HepG2 (cell line): Measurements from ENCODE around the gene SRC. TPM values are rescaled to one million over a fixed set of nuclear protein-coding genes. Genes with fewer than 3 reads are reported as not detected.

Experiments
- DNMT3B ChIP-seq: conservative IDR thresholded peaks from 2 replicates; pipeline ENCODE4 v1.6.1; 2016; ENCODE audit warnings: missing biosample characterization, control low read depth
- FOXA1 ChIP-seq, 2 experiments: fragments of 450-650 bp in 1 of 2; sonication (generic) in 1 of 2; formaldehyde crosslinking in 1 of 2; IDR thresholded peaks; 2 replicates each; pipeline versions ENCODE4 v1.4.0 to v1.6.1; 2016 to 2020; ENCODE audit warnings: missing genetic modification reagents in 1 of 2
- GABPA ChIP-seq, 2 experiments: IDR thresholded peaks; 2 replicates each; pipeline ENCODE4 v1.6.1; 2011 to 2016; ENCODE audit warnings: low read depth in 2 of 2, low read length in 1 of 2, missing biosample characterization in 1 of 2, missing genetic modification characterization in 1 of 2
- KDM4B ChIP-seq: sonication (generic); formaldehyde crosslinking; IDR thresholded peaks from 2 replicates; pipeline ENCODE4 v1.4.0; 2020; ENCODE audit warnings: missing genetic modification reagents
- MAFK ChIP-seq, 2 experiments: IDR thresholded peaks in 1 of 2; conservative IDR thresholded peaks in 1 of 2; 2 replicates each; pipeline ENCODE4 v1.6.1; 2011; ENCODE audit warnings: improper control_type of control experiment in 2 of 2, low read length in 2 of 2
- RBM39 ChIP-seq: fragments of 200-400 bp; formaldehyde crosslinking; IDR thresholded peaks from one replicate; pipeline ENCODE4 v1.6.1; 2018; ENCODE audit warnings: antibody characterized with exemption, mild to moderate bottlenecking, low read depth, low read length; ENCODE audit not compliant: poor library complexity, severe bottlenecking
- RXRA ChIP-seq: sonication (generic); formaldehyde crosslinking; IDR thresholded peaks from 2 replicates; pipeline ENCODE4 v1.5.1; 2020; ENCODE audit warnings: missing genetic modification reagents
- TEAD2 ChIP-seq: sonication (generic); formaldehyde crosslinking; IDR thresholded peaks from 2 replicates; pipeline ENCODE4 v1.9.0; 2021; ENCODE audit warnings: missing genetic modification reagents
- ZEB1 ChIP-seq: IDR thresholded peaks from 2 replicates; pipeline ENCODE4 v1.6.1; 2012; ENCODE audit warnings: mild to moderate bottlenecking, low read depth, inconsistent platforms; ENCODE audit not compliant: insufficient replicate concordance
- ZNF317 ChIP-seq: sonication (generic); formaldehyde crosslinking; IDR thresholded peaks from 2 replicates; pipeline ENCODE4 v1.5.0; 2020; ENCODE audit warnings: mild to moderate bottlenecking, missing genetic modification reagents
- ZNF891 ChIP-seq: sonication (generic); formaldehyde crosslinking; IDR thresholded peaks from 2 replicates; pipeline ENCODE4 v1.5.0; 2020; ENCODE audit warnings: mild to moderate bottlenecking, missing genetic modification reagents
- polyA plus RNA-seq, 8 experiments: library from polyadenylated mRNA; depleted of rRNA in 3 of 8; stranded (reverse) in 7 of 8; unstranded in 1 of 8; fragments of >200 nt; fragmentation: Illumina TruSeq in 4 of 8; extraction: Trizol in 4 of 8; gene quantifications; 2 replicates each; pipeline versions ENCODE4 v1.2.1 to v1.2.3, GENCODE V29; 2011 to 2016; ENCODE audit warnings: low read depth in 4 of 8, missing spikeins in 1 of 8, mixed read lengths in 1 of 8; ENCODE audit not compliant: insufficient read depth in 1 of 8
- total RNA-seq, 5 experiments: library from RNA; depleted of rRNA; stranded (reverse); fragments of >200 nt; fragmentation: Illumina TruSeq; extraction: Trizol; gene quantifications; 2 replicates each; pipeline ENCODE4 v1.2.3, GENCODE V29; 2016; ENCODE audit warnings: low read depth in 1 of 5
- TF ChIP-seq, protein P1 (sequence below): sonication (generic); formaldehyde crosslinking; IDR thresholded peaks from 2 replicates; pipeline ENCODE4 v1.4.0; 2020; ENCODE audit warnings: missing genetic modification reagents
- TF ChIP-seq, protein P2 (sequence below): sonication (generic); formaldehyde crosslinking; IDR thresholded peaks from 2 replicates; pipeline ENCODE4 v1.4.0; 2020; ENCODE audit warnings: missing genetic modification reagents
- TF ChIP-seq, protein P3 (sequence below): sonication (generic); formaldehyde crosslinking; IDR thresholded peaks from 2 replicates; pipeline ENCODE4 v1.5.0; 2020; ENCODE audit warnings: missing genetic modification reagents
- TF ChIP-seq, protein P4 (sequence below): sonication (generic); formaldehyde crosslinking; IDR thresholded peaks from 2 replicates; pipeline ENCODE4 v1.9.0; 2022; ENCODE audit warnings: missing genetic modification reagents, mild to moderate bottlenecking, borderline replicate concordance
- TF ChIP-seq, protein P5 (sequence below): sonication (generic); formaldehyde crosslinking; IDR thresholded peaks from 2 replicates; pipeline ENCODE4 v1.4.0; 2020; ENCODE audit warnings: missing genetic modification reagents, borderline replicate concordance

The SRC gene
- total and polyA plus RNA-seq, 2 of the 13 experiments (the other 11 are each of a cell fraction or from before 2014, with no cell fraction given): 54.7 to 192 TPM

DNA sequence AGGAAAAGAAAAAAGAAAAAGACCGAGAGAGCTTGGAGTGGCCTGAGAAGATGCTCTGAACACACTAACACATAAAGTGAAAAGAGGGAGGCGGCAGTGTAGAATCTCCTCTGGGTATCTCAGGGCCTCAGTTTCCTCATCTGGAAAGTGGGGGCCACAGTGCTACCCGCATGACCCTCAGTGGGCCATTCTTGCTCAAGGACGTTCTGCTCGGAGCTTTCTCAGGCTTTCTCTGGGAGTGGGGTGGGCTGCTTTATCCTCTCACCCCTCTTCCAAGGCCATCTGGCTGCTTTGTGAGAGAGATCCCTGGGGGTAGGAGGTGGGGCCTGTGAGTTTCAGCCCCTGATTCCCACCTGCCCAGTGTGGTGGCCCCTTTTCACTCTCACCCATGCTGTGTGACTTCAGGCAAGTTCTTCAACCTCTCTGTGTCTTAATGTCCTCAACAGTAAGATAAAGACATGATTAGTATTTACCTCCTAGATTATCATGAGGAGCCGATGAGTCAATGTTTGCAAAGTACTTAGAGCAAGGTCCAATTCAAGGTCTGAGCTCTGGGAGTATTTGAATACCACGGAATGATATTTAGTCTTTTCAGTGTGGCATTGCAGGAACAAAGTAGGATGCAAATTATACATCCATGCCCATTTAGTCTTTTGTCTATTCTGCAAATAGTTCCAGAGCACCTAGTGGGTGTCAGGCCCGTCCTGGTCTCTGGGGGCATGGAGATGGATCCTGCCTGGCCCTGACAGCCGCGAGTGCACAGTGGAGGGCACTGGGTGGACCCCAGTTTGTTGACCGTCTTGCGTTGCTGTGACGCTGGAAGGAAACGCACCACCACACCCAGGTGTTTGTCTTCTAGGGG lies 34.3 kb downstream of the SRC start (continued):
- no peak for TF ChIP-seq GABPA (IDR thresholded peaks at IDR 0.05; ENCODE audit: low read depth, low read length)
- TF ChIP-seq GABPA (CRISPR knock-in tag; IDR thresholded peaks at IDR 0.05; ENCODE audit: low read depth): no peak
- no peak for TF ChIP-seq ZEB1
- no peak for TF ChIP-seq ZNF891 (CRISPR knock-in tag)
- TF ChIP-seq RBM39: no peak
- peak; percentile 64 to 76 for TF ChIP-seq MAFK (conservative IDR thresholded peaks at IDR 0.05 in 1 of 2, IDR thresholded peaks at IDR 0.05 in 1 of 2; ENCODE audit: low read length in 2 of 2)
- TF ChIP-seq TEAD2: no peak
- peak; percentile 81; the same call in 1 of the 2 replicates for TF ChIP-seq KDM4B (CRISPR knock-in tag)
- TF ChIP-seq ZNF317: 0 out of 2 replicates have a peak, but pooled peaks have one; percentile 16
- TF ChIP-seq, protein P1, sequence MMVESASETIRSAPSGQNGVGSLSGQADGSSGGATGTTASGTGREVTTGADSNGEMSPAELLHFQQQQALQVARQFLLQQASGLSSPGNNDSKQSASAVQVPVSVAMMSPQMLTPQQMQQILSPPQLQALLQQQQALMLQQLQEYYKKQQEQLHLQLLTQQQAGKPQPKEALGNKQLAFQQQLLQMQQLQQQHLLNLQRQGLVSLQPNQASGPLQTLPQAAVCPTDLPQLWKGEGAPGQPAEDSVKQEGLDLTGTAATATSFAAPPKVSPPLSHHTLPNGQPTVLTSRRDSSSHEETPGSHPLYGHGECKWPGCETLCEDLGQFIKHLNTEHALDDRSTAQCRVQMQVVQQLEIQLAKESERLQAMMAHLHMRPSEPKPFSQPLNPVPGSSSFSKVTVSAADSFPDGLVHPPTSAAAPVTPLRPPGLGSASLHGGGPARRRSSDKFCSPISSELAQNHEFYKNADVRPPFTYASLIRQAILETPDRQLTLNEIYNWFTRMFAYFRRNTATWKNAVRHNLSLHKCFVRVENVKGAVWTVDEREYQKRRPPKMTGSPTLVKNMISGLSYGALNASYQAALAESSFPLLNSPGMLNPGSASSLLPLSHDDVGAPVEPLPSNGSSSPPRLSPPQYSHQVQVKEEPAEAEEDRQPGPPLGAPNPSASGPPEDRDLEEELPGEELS (CRISPR knock-in tag): peak; percentile 70; the same call in 1 of the 2 replicates
- TF ChIP-seq DNMT3B (CRISPR knock-in tag): no peak
- TF ChIP-seq, protein P2, sequence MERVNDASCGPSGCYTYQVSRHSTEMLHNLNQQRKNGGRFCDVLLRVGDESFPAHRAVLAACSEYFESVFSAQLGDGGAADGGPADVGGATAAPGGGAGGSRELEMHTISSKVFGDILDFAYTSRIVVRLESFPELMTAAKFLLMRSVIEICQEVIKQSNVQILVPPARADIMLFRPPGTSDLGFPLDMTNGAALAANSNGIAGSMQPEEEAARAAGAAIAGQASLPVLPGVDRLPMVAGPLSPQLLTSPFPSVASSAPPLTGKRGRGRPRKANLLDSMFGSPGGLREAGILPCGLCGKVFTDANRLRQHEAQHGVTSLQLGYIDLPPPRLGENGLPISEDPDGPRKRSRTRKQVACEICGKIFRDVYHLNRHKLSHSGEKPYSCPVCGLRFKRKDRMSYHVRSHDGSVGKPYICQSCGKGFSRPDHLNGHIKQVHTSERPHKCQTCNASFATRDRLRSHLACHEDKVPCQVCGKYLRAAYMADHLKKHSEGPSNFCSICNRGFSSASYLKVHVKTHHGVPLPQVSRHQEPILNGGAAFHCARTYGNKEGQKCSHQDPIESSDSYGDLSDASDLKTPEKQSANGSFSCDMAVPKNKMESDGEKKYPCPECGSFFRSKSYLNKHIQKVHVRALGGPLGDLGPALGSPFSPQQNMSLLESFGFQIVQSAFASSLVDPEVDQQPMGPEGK: no peak; the same call in 1 of the 2 replicates
- TF ChIP-seq RXRA (CRISPR knock-in tag): 0 out of 2 replicates have a peak, but pooled peaks have one; percentile 14
- TF ChIP-seq, protein P3, sequence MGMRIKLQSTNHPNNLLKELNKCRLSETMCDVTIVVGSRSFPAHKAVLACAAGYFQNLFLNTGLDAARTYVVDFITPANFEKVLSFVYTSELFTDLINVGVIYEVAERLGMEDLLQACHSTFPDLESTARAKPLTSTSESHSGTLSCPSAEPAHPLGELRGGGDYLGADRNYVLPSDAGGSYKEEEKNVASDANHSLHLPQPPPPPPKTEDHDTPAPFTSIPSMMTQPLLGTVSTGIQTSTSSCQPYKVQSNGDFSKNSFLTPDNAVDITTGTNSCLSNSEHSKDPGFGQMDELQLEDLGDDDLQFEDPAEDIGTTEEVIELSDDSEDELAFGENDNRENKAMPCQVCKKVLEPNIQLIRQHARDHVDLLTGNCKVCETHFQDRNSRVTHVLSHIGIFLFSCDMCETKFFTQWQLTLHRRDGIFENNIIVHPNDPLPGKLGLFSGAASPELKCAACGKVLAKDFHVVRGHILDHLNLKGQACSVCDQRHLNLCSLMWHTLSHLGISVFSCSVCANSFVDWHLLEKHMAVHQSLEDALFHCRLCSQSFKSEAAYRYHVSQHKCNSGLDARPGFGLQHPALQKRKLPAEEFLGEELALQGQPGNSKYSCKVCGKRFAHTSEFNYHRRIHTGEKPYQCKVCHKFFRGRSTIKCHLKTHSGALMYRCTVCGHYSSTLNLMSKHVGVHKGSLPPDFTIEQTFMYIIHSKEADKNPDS (CRISPR knock-in tag): peak; percentile 98
- TF ChIP-seq, protein P4, sequence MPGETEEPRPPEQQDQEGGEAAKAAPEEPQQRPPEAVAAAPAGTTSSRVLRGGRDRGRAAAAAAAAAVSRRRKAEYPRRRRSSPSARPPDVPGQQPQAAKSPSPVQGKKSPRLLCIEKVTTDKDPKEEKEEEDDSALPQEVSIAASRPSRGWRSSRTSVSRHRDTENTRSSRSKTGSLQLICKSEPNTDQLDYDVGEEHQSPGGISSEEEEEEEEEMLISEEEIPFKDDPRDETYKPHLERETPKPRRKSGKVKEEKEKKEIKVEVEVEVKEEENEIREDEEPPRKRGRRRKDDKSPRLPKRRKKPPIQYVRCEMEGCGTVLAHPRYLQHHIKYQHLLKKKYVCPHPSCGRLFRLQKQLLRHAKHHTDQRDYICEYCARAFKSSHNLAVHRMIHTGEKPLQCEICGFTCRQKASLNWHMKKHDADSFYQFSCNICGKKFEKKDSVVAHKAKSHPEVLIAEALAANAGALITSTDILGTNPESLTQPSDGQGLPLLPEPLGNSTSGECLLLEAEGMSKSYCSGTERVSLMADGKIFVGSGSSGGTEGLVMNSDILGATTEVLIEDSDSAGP: peak; percentile 51; the same call in 1 of the 2 replicates
- peak; percentile 57; the same call in 1 of the 2 replicates for TF ChIP-seq FOXA1 (IDR thresholded peaks at IDR 0.05)
- peak; percentile 91 for TF ChIP-seq FOXA1 (CRISPR knock-in tag; IDR thresholded peaks at IDR 0.05)
- TF ChIP-seq, protein P5, sequence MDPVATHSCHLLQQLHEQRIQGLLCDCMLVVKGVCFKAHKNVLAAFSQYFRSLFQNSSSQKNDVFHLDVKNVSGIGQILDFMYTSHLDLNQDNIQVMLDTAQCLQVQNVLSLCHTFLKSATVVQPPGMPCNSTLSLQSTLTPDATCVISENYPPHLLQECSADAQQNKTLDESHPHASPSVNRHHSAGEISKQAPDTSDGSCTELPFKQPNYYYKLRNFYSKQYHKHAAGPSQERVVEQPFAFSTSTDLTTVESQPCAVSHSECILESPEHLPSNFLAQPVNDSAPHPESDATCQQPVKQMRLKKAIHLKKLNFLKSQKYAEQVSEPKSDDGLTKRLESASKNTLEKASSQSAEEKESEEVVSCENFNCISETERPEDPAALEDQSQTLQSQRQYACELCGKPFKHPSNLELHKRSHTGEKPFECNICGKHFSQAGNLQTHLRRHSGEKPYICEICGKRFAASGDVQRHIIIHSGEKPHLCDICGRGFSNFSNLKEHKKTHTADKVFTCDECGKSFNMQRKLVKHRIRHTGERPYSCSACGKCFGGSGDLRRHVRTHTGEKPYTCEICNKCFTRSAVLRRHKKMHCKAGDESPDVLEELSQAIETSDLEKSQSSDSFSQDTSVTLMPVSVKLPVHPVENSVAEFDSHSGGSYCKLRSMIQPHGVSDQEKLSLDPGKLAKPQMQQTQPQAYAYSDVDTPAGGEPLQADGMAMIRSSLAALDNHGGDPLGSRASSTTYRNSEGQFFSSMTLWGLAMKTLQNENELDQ (CRISPR knock-in tag): 0 out of 2 replicates have a peak, but pooled peaks have one; percentile 11
